22Rv1 (cell line): ENCODE data around the gene MTCP1.

Source experiments
- ZFX ChIP-seq: fragments of 450-650 bp; IDR thresholded peaks from 2 replicates; pipeline ENCODE4 v1.6.1; 2017; ENCODE audit warnings: antibody characterized with exemption, borderline replicate concordance
- TF ChIP-seq, protein P1 (sequence below): fragments of 450-650 bp; IDR thresholded peaks from 2 replicates; pipeline ENCODE4 v1.5.1; 2017; ENCODE audit warnings: mild to moderate bottlenecking

DNA sequence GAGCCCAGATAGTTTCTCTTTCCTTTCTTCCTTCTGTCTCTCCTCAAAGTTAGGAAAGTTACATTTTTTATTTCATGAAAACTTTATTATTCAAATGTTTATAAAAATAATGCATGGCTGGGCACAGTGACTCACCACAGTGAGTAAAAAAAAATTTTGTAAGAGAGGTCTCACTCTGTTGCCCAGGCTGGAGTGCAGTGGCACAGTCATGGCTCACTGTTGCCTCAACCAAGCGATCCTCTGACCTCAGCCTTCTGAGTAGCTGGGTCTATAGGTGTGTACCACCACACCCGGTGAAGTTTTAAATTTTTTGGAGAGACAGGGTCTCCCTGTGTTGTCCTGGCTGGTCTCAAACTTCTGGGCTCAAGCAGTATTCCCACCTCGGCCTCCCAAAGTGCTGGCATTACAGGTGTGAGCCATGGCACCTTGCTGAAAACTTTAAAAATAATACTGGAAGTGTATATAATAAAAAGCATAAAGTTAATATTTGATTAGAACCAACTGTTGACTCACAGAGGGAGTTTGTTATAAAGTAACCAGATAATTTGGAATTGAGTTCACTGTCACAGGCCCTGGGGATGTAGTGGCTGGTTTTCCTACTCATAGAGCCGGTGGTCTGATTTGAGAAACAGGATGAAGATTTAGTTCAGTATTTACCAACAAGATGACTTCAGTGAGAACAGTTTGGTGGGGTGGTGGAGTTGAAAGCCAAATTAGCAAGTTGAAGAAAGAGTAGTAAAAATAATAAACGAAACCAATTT, 18.0 kb downstream of the MTCP1 start:
- TF ChIP-seq, protein P1, sequence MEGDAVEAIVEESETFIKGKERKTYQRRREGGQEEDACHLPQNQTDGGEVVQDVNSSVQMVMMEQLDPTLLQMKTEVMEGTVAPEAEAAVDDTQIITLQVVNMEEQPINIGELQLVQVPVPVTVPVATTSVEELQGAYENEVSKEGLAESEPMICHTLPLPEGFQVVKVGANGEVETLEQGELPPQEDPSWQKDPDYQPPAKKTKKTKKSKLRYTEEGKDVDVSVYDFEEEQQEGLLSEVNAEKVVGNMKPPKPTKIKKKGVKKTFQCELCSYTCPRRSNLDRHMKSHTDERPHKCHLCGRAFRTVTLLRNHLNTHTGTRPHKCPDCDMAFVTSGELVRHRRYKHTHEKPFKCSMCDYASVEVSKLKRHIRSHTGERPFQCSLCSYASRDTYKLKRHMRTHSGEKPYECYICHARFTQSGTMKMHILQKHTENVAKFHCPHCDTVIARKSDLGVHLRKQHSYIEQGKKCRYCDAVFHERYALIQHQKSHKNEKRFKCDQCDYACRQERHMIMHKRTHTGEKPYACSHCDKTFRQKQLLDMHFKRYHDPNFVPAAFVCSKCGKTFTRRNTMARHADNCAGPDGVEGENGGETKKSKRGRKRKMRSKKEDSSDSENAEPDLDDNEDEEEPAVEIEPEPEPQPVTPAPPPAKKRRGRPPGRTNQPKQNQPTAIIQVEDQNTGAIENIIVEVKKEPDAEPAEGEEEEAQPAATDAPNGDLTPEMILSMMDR = no peak
- no peak for TF ChIP-seq ZFX
